Panc1 (cell line): ENCODE results near the gene NR2E3.

Experiments used
- POLR2AphosphoS5 ChIP-seq: IDR thresholded peaks from 2 replicates; pipeline ENCODE4 v1.6.1; 2012; ENCODE audit warnings: mild to moderate bottlenecking, low read depth, low read length, moderate library complexity
- SIN3A ChIP-seq: IDR thresholded peaks from 2 replicates; pipeline ENCODE4 v1.6.1; 2012; ENCODE audit warnings: low read depth, mild to moderate bottlenecking, low read length, moderate library complexity, borderline replicate concordance; ENCODE audit not compliant: insufficient read depth
- TF ChIP-seq, protein P1 (sequence below), 2 experiments: IDR thresholded peaks; 2 replicates each; pipeline ENCODE4 v1.6.1; 2011 to 2012; ENCODE audit warnings: low read depth in 2 of 2, control low read depth in 1 of 2, low read length in 1 of 2, mild to moderate bottlenecking in 1 of 2, moderate library complexity in 1 of 2; ENCODE audit not compliant: insufficient read depth in 1 of 2
- TF ChIP-seq, protein P2 (sequence below): fragments of 450-650 bp; IDR thresholded peaks from 2 replicates; pipeline ENCODE4 v1.5.1; 2017; ENCODE audit warnings: mild to moderate bottlenecking

- TF ChIP-seq, protein P1, sequence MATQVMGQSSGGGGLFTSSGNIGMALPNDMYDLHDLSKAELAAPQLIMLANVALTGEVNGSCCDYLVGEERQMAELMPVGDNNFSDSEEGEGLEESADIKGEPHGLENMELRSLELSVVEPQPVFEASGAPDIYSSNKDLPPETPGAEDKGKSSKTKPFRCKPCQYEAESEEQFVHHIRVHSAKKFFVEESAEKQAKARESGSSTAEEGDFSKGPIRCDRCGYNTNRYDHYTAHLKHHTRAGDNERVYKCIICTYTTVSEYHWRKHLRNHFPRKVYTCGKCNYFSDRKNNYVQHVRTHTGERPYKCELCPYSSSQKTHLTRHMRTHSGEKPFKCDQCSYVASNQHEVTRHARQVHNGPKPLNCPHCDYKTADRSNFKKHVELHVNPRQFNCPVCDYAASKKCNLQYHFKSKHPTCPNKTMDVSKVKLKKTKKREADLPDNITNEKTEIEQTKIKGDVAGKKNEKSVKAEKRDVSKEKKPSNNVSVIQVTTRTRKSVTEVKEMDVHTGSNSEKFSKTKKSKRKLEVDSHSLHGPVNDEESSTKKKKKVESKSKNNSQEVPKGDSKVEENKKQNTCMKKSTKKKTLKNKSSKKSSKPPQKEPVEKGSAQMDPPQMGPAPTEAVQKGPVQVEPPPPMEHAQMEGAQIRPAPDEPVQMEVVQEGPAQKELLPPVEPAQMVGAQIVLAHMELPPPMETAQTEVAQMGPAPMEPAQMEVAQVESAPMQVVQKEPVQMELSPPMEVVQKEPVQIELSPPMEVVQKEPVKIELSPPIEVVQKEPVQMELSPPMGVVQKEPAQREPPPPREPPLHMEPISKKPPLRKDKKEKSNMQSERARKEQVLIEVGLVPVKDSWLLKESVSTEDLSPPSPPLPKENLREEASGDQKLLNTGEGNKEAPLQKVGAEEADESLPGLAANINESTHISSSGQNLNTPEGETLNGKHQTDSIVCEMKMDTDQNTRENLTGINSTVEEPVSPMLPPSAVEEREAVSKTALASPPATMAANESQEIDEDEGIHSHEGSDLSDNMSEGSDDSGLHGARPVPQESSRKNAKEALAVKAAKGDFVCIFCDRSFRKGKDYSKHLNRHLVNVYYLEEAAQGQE (IDR thresholded peaks at IDR 0.05; ENCODE audit: insufficient read depth in 1 of 2, low read depth in 2 of 2, low read length in 1 of 2) = no peak
- TF ChIP-seq, protein P2, sequence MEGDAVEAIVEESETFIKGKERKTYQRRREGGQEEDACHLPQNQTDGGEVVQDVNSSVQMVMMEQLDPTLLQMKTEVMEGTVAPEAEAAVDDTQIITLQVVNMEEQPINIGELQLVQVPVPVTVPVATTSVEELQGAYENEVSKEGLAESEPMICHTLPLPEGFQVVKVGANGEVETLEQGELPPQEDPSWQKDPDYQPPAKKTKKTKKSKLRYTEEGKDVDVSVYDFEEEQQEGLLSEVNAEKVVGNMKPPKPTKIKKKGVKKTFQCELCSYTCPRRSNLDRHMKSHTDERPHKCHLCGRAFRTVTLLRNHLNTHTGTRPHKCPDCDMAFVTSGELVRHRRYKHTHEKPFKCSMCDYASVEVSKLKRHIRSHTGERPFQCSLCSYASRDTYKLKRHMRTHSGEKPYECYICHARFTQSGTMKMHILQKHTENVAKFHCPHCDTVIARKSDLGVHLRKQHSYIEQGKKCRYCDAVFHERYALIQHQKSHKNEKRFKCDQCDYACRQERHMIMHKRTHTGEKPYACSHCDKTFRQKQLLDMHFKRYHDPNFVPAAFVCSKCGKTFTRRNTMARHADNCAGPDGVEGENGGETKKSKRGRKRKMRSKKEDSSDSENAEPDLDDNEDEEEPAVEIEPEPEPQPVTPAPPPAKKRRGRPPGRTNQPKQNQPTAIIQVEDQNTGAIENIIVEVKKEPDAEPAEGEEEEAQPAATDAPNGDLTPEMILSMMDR = no peak
- TF ChIP-seq SIN3A (no peak), POLR2AphosphoS5 (no peak)
Observed at GRCh38 chr15:71786673-71787072, 23.7 kb upstream of the NR2E3 start.
